GM23248 (cell line): ENCODE results near the gene MSL1. TPM values are rescaled to one million over a fixed set of nuclear protein-coding genes. Genes with fewer than 3 reads are reported as not detected.

Experiments
- DNase-seq: peaks from one replicate; pipeline ENCODE4 v3.0.0-alpha.2; 2015
- H2AFZ ChIP-seq: fragments of 200-600 bp; sonication (generic); 2 replicates; pipeline ENCODE4 v1.6.1; 2016; ENCODE audit warnings: antibody characterized with exemption
- H3F3A ChIP-seq: fragments of 200-600 bp; sonication (generic); 2 replicates; pipeline ENCODE4 v1.6.1; 2016; ENCODE audit warnings: mild to moderate bottlenecking, antibody characterized with exemption, mixed run types; ENCODE audit not compliant: insufficient read depth
- H3K27ac ChIP-seq: fragments of 200-600 bp; sonication (generic); 2 replicates; pipeline ENCODE4 v1.5.1; 2016; ENCODE audit warnings: mild to moderate bottlenecking
- H3K27me3 ChIP-seq: fragments of 200-600 bp; sonication (generic); replicated peaks from 2 replicates; pipeline ENCODE4 v1.6.1; 2016; ENCODE audit warnings: mild to moderate bottlenecking; ENCODE audit not compliant: insufficient read depth
- H3K36me3 ChIP-seq: fragments of 200-600 bp; sonication (generic); 2 replicates; pipeline ENCODE4 v1.6.1; 2016; ENCODE audit warnings: low read depth, mild to moderate bottlenecking
- H3K4me1 ChIP-seq: fragments of 200-600 bp; sonication (generic); 2 replicates; pipeline ENCODE4 v1.6.1; 2016; ENCODE audit warnings: mild to moderate bottlenecking; ENCODE audit not compliant: insufficient read depth
- H3K4me2 ChIP-seq: fragments of 200-600 bp; sonication (generic); one replicate; pipeline ENCODE4 v1.6.1; 2016; ENCODE audit warnings: mild to moderate bottlenecking; ENCODE audit not compliant: unreplicated experiment
- H3K4me3 ChIP-seq: fragments of 200-600 bp; sonication (generic); 2 replicates; pipeline ENCODE4 v1.5.1; 2016; ENCODE audit warnings: mild to moderate bottlenecking
- H3K79me2 ChIP-seq: fragments of 200-600 bp; sonication (generic); 2 replicates; pipeline ENCODE4 v1.6.1; 2016; ENCODE audit warnings: mild to moderate bottlenecking; ENCODE audit not compliant: insufficient read depth
- H3K9ac ChIP-seq: fragments of 200-600 bp; sonication (generic); 2 replicates; pipeline ENCODE4 v1.6.1; 2016; ENCODE audit warnings: mild to moderate bottlenecking
- H3K9me2 ChIP-seq: fragments of 200-600 bp; sonication (generic); 2 replicates; pipeline ENCODE4 v1.6.1; 2016; ENCODE audit warnings: mixed run types, mild to moderate bottlenecking, moderate library complexity; ENCODE audit not compliant: insufficient read depth
- H3K9me3 ChIP-seq: fragments of 200-600 bp; sonication (generic); one replicate; pipeline ENCODE4 v1.6.1; 2017; ENCODE audit warnings: low read depth
- H4K20me1 ChIP-seq: fragments of 200-600 bp; sonication (generic); 2 replicates; pipeline ENCODE4 v1.6.0; 2016; ENCODE audit not compliant: insufficient read depth
- EZH2 ChIP-seq: fragments of 200-600 bp; sonication (generic); IDR thresholded peaks from 2 replicates; pipeline ENCODE4 v1.6.1; 2018; ENCODE audit warnings: antibody characterized with exemption, mild to moderate bottlenecking; ENCODE audit not compliant: insufficient read depth, poor library complexity, severe bottlenecking
- EZH2phosphoT487 ChIP-seq: fragments of 200-600 bp; sonication (generic); IDR thresholded peaks from 2 replicates; pipeline ENCODE4 v1.6.1; 2018; ENCODE audit warnings: antibody characterized with exemption, moderate library complexity, mild to moderate bottlenecking, low read depth; ENCODE audit not compliant: insufficient read depth
- WGBS, 2 experiments: methylation state at CpG; one replicate each; pipeline ENCODE4 v1.1.6; 2015 to 2017; ENCODE audit warnings: low lambda C conversion rate in 2 of 2, low coverage in 1 of 2; ENCODE audit errors: missing lambda C conversion rate in 2 of 2; 5-methylcytosine and 5-hydroxymethylcytosine counted together
- in situ Hi-C: fragments of 300-500 bp; cut with MboI; formaldehyde crosslinking; loops from 2 replicates; pipeline ENCODE4 v1.15.0; 2020
- polyA plus RNA-seq: library from polyadenylated mRNA; unstranded; fragments of >200 nt; fragmentation: Nextera tagmentation; extraction: Ambion mirVana; gene quantifications from 2 replicates; pipeline ENCODE4 v1.2.1, GENCODE V29; 2016
- total RNA-seq: library from RNA; depleted of rRNA; stranded (reverse); fragments of >200 nt; shearing (Covaris generic); gene quantifications from 2 replicates; pipeline ENCODE4 v1.2.3, GENCODE V29; 2014

Gene MSL1
- total and polyA plus RNA-seq, 2 experiments from 2014 or later: 8.9 to 45.3 TPM

- Histone ChIP-seq H3K79me2 (peaks cover 24% of the 10 kb centered on the region), H3F3A (peaks cover 20% of the 10 kb centered on the region; the same call in 1 of the 2 replicates), H3K27ac (peak overlapping the region; percentile 99), H4K20me1 (no peaks in the 10 kb centered on the region), H2AFZ (no peak overlapping the region), H3K4me2 (peak overlapping the region; percentile 96), H3K9ac (peak overlapping the region; percentile 99), H3K4me1 (peaks cover 34% of the 10 kb centered on the region), H3K36me3 (no peaks in the 10 kb centered on the region; the same call in 1 of the 2 replicates), H3K4me3 (peak overlapping the region; percentile 86), H3K27me3 (no peaks in the 10 kb centered on the region), H3K9me2 (no peaks in the 10 kb centered on the region), H3K9me3 (no peaks in the 10 kb centered on the region)
- WGBS, 2 experiments: 64 to 65% methylated on average over 16 of the region's 16 CpGs
- no peak for TF ChIP-seq EZH2
- no peak for TF ChIP-seq EZH2phosphoT487
- no peak for DNase-seq
- in situ Hi-C loops: no loop called here
These were observed 20.2 kb upstream of the MSL1 start for GRCh38 chr17:40101367-40102210.

- no peak for TF ChIP-seq EZH2phosphoT487
- no peak for TF ChIP-seq EZH2
- H3K27ac ChIP-seq: no peak overlapping the region
- H3K9me3 ChIP-seq: no peaks in the 10 kb centered on the region
- H3K79me2 ChIP-seq: peaks cover 8% of the 10 kb centered on the region
- no peak overlapping the region for H3K4me2 ChIP-seq
- no peak overlapping the region for H3K4me3 ChIP-seq
- no peak for DNase-seq
- H3K9me2 ChIP-seq: no peaks in the 10 kb centered on the region
- 53 to 54% methylated on average over 3 of the region's 3 CpGs for WGBS, 2 experiments
- H3K27me3 ChIP-seq: no peaks in the 10 kb centered on the region
- no peak overlapping the region for H3K9ac ChIP-seq
- H2AFZ ChIP-seq: no peak overlapping the region
- in situ Hi-C loops: no loop called here
- H3K36me3 ChIP-seq: no peaks in the 10 kb centered on the region
- peaks cover 35% of the 10 kb centered on the region for H3K4me1 ChIP-seq
- no peaks in the 10 kb centered on the region for H4K20me1 ChIP-seq
- peaks cover 13% of the 10 kb centered on the region; the same call in 1 of the 2 replicates for H3F3A ChIP-seq
These were observed 18.6 kb upstream of the MSL1 start for GRCh38 chr17:40103071-40103661.

DNA sequence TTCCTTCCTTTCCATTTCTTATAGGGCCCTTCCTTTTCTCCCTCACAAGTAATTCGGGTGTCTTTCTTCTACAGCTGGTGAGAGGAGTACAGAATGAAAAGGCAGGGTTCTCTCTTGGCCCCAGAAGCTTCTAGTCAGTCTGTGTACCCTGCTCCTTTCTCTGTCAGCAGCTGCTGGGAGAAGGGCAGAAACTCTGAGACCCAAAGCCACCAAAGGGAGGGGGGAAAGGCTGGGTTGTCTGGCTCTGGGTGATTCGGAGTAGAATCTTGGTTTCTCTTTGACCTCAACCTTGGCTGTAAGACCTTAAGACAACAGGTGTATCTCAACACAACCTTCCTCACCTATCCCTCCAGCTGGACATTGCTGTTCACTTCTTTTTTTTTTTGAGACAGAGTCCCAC, 18.1 kb upstream of the MSL1 start:
- Histone ChIP-seq H3K9me3 (no peaks in the 10 kb centered on the region), H3K36me3 (no peaks in the 10 kb centered on the region), H3K9ac (no peak overlapping the region), H3K27ac (no peak overlapping the region), H3F3A (peaks cover 13% of the 10 kb centered on the region; the same call in 1 of the 2 replicates), H3K4me2 (no peak overlapping the region), H3K4me3 (no peak overlapping the region), H3K4me1 (peaks cover 34% of the 10 kb centered on the region), H2AFZ (no peak overlapping the region), H3K9me2 (no peaks in the 10 kb centered on the region), H4K20me1 (no peaks in the 10 kb centered on the region), H3K79me2 (peaks cover 8% of the 10 kb centered on the region), H3K27me3 (no peaks in the 10 kb centered on the region)
- in situ Hi-C loops: no loop called here
- DNase-seq: no peak
- WGBS, 2 experiments: 22 to 30% methylated on average over 2 of the region's 2 CpGs
- TF ChIP-seq EZH2phosphoT487 (no peak), EZH2 (no peak)

GRCh38 chr17:40104594-40105486, 16.9 kb upstream of the MSL1 start:
- no peak for DNase-seq

More at GRCh38 chr17:40104594-40105486, 16.9 kb upstream of the MSL1 start:
- in situ Hi-C loops: no loop called here
- TF ChIP-seq EZH2 (no peak), EZH2phosphoT487 (no peak)
- no peak overlapping the region for H3K4me2 ChIP-seq
- H3K27me3 ChIP-seq: no peaks in the 10 kb centered on the region
- H4K20me1 ChIP-seq: no peaks in the 10 kb centered on the region
- peaks cover 24% of the 10 kb centered on the region for H3F3A ChIP-seq
- no peak overlapping the region for H3K9ac ChIP-seq
- peaks cover 4% of the 10 kb centered on the region for H3K79me2 ChIP-seq
- no peak overlapping the region for H3K27ac ChIP-seq
- 40 to 41% methylated on average over 3 of the region's 3 CpGs for WGBS, 2 experiments
- no peak overlapping the region for H3K4me3 ChIP-seq
- H2AFZ ChIP-seq: no peak overlapping the region
- H3K9me3 ChIP-seq: no peaks in the 10 kb centered on the region
- peaks cover 42% of the 10 kb centered on the region for H3K4me1 ChIP-seq
- no peaks in the 10 kb centered on the region for H3K9me2 ChIP-seq
- H3K36me3 ChIP-seq: no peaks in the 10 kb centered on the region
